ENCODE results near the gene CEP78. TPM values are rescaled to one million over a fixed set of nuclear protein-coding genes. Genes with fewer than 3 reads are reported as not detected.

The CEP78 gene
- total RNA-seq, 1 experiment from 2014 or later, result 10.1 TPM

- H3K27ac Mint-ChIP-seq (ENCODE audit: unreplicated experiment), result no peak overlapping the region
- ChIA-PET CTCF (no interaction called here), POLR2A (no interaction called here)
- TF ChIP-seq CTCF (IDR thresholded peaks at IDR 0.05; ENCODE audit: insufficient read depth in 1 of 2, low read depth in 1 of 2, low read length in 1 of 2, severe bottlenecking in 1 of 2, unreplicated experiment in 1 of 2), result no peak
- no peaks in the 10 kb centered on the region for H3K27me3 Mint-ChIP-seq (ENCODE audit: insufficient read depth, unreplicated experiment)
- H3K4me1 Mint-ChIP-seq (ENCODE audit: low read depth, unreplicated experiment), result no peaks in the 10 kb centered on the region
- H3K4me3 Mint-ChIP-seq (ENCODE audit: unreplicated experiment), result no peak overlapping the region
- no peak overlapping the region for H3K4me3 ChIP-seq (ENCODE audit: low read depth, low read length)
- intact Hi-C loops (cut with micrococcal nuclease; ENCODE audit: unreplicated experiment), result no loop called here
- H3K4me1 ChIP-seq, result no peaks in the 10 kb centered on the region
- no peaks in the 10 kb centered on the region for H3K9me3 ChIP-seq
- no peaks in the 10 kb centered on the region for H3K9me3 Mint-ChIP-seq (ENCODE audit: unreplicated experiment)
- H3K36me3 ChIP-seq (ENCODE audit: control insufficient read depth, insufficient read depth, low read length), result no peaks in the 10 kb centered on the region
- DNase-seq, result no peak
- H3K27me3 ChIP-seq (replicated peaks; ENCODE audit: control insufficient read depth, insufficient read depth, low read length), result no peaks in the 10 kb centered on the region
- peaks cover 52% of the 10 kb centered on the region for H3K36me3 Mint-ChIP-seq (ENCODE audit: insufficient read depth, unreplicated experiment)
- BruUV-seq (replicated peaks), result no TSS peak
Observed at GRCh38 chr9:78326564-78326963, 90.7 kb downstream of the CEP78 start.

Other genes with a start within 250 kb of the CEP78 start
- 10.1 and 10.3 TPM in 2 replicates for gene GNAQ, start 204.3 kb upstream of the CEP78 start, total RNA-seq (2022)
- gene PSAT1, start 61.0 kb downstream of the CEP78 start, total RNA-seq (2022), result 93.6 and 112 TPM in 2 replicates

Measured in Caco-2 (cell line).